IPS-NIHi7 (cell line): ENCODE results near the gene PTPMT1.

Experiments
- DNase-seq: peaks from one replicate; pipeline ENCODE4 v3.0.0; 2012; ENCODE audit warnings: mixed read lengths; ENCODE audit errors: extremely low spot score

Gene PTPMT1

DNA sequence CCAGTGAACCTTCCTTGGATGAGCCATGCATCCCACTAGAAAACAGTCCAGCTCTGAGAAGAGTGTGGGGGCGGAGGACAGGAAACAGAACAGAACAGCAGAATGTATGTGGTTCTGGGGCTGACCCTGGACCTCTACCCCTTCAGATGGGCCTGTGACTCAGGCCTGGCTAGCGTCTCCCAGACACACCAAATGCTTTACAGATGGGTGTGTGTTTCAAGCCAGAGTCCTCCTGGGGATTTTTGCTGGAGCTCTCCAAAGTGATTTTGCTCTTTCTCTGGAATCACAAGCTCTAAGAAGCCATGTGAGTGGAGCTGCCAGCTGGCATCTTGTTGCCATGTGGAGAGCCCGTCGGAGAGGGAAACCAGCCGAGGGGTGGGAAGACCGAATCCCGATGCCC, 42.0 kb downstream of the PTPMT1 start:
- no peak for DNase-seq

DNA sequence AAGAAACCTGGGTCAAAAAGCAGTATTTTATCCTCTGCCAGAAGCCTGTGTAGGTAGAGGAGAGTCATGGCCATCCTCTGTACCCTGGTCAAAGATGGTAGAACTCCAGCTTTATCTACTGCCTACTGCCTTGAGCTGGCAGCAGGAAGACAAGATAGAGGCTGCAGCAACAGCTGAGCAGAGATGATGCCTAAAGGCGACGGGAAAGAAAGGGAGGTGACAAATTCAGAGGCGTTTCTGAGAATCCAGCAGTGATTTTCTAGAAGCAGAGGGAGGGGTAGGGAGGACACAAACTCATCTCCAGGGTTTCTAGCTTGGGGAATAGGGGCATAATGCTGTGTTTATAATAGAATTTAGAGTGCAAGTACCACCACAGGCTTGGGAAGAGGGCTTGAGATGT, 44.3 kb downstream of the PTPMT1 start:
- DNase-seq, result no peak

DNA sequence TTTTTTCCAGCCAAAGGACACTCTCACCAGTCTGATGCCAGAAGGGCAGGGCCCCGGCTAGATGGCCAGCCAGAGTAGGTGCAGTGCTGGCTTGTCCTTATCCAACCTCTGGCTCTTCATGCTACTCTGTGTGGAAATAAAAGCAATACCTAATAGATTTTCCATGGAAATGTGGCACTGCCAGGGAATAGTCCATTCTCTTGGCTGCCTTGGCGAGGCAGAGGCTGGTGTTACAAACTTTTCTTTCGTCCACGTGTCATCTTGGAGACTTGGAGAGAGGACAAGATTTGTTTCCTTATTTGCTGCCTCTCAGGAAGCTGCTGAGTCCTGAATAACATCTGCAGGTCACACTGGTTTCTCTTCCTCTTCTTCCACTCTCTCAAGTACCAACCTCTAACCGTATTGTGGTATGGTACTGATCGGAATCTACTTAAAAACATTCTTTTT, 46.0 kb downstream of the PTPMT1 start:
- no peak for DNase-seq

DNA sequence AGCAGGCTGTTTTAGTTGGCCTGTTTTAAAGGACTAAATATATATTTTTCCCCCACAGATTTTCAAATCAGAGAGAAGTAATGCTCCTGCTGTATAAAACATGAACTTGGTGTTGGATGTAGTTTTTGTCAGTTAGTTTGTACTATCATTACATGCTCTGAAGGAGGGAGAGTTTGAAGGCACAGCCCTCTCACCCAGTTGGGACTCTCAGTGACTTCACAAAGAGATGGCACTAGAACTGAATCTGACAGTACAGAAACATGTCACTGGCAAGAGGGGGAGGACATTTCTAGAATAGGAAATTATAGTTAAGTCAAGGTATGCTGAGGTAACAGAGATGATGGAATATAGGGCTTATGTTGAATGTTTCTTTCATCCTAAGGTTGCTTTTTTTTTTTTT, 49.9 kb downstream of the PTPMT1 start:
- no peak for DNase-seq

DNA sequence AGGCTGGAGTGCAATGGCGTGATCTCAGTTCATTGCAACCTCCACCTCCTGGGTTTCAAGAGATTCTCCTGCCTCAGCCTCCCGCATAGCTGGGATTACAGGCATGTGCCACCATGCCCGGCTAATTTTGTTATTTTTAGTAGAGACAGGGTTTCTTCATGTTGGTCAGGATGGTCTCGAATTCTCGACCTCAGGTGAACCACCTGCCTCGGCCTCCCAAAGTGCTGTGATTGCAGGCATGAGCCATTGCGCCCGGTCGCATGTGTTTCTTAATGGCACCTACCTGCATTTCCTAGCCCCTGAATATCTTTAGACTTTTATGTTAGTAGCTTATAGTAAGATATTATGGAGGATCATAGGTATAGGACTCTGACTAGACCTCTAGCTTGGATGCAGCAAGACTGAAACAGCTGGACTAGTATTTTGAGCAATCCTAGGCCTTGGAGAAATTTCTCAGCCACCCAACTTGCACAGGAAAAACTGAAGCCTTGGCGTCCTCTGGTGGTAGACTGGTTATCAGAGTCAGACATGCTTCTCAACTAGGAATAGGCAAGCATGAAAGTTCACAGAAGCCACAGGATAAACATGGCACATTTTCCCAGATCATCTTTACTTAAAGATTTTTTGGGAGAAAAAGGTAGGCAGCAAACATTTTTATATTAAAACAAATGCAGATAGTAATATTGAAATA, 51.5 kb downstream of the PTPMT1 start:
- peak; percentile 73 for DNase-seq

DNA sequence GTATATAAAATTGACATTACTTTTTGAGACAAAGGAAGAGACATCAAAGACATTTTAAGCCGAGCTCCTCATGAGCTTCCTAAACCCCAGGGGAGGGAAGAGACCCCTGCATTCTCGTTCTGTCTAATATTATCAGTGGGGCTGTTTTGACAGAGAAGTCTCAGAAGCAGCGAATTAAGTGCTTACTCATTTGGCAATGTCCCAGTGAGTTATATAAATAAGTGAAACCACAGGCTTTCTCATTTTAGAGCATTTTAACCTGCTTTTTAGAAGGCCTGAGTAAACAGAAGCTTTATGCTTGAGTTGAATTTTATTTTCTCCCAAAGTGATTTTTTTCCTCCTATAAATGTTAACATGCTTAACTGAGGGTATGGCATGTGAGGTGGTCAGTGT, 52.0 kb downstream of the PTPMT1 start:
- DNase-seq, result no peak

DNA sequence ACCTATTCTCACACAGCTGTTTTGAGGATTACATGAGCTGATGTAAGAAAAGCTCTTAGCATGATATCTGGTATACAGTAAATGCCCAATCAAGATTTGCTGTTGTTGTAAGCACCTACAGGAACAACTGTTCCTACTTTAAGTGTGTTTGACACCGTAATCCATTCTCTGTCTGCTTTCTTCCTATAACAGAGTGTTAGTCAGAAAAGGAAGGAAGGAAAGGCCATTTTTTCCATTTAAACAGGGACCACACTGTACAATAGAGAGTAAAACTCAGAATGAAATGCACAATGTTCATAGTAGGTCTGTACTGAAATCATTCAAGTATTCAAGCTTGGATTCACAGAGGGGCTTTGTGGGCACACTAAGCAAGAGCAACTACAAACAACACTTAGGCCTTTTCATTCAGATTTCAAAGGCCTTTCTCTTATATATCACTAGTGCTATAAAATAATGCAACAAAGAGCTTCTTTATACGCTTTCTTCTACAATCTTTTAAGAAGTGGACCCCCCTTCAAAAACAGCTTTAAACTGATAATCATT, 55.5 kb downstream of the PTPMT1 start:
- DNase-seq, result no peak
